Measurements from ENCODE around the gene FCSK. TPM values are rescaled to one million over a fixed set of nuclear protein-coding genes. Genes with fewer than 3 reads are reported as not detected.

The FCSK gene
- total RNA-seq, 2 donors from 2014 or later, result 31.3 to 38.8 TPM

DNA sequence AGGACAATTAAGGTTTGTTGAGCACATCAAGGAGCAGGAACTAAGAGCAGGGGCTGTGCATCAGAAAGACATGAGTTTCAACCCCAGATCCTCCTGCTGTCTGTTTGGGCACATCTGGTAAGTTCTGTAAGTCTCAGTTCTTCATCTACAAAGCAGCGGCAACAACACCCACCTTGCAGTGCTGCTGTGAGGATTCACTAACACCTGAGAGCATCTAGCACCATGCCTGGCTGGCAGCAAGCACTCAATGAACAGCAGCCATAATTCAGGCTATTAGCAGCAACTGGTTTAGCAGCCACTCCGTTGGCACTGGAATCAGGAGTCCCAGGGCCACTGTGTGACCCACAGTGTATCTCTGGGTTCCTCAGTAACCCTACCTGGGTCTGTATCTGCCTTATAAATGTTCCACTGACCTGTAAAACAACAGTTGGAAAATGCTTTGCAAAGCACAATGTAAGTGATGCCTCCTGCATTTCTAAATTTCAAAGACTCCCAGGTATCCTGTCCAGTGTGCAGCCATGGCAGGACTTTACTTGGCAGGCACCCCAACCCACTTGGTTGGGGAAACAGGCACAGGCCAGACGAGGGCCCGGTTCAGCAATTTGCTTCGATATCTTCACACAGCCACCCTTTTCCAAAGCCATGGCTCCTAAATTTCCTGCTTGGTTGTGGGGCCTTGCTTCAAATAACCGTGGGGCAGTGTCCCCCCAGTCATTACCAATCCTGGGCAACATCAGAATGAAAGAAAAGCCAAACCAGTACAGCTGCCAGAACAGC, 19.7 kb upstream of the FCSK start:
- DNase-seq, result no peak
- H3K4me1 ChIP-seq, result peaks cover 12% of the 10 kb centered on the region
- H3K27ac ChIP-seq, result no peak overlapping the region
- no peak overlapping the region for H3K4me3 ChIP-seq
- TF ChIP-seq, protein P1, sequence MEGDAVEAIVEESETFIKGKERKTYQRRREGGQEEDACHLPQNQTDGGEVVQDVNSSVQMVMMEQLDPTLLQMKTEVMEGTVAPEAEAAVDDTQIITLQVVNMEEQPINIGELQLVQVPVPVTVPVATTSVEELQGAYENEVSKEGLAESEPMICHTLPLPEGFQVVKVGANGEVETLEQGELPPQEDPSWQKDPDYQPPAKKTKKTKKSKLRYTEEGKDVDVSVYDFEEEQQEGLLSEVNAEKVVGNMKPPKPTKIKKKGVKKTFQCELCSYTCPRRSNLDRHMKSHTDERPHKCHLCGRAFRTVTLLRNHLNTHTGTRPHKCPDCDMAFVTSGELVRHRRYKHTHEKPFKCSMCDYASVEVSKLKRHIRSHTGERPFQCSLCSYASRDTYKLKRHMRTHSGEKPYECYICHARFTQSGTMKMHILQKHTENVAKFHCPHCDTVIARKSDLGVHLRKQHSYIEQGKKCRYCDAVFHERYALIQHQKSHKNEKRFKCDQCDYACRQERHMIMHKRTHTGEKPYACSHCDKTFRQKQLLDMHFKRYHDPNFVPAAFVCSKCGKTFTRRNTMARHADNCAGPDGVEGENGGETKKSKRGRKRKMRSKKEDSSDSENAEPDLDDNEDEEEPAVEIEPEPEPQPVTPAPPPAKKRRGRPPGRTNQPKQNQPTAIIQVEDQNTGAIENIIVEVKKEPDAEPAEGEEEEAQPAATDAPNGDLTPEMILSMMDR (IDR thresholded peaks at IDR 0.05), result no peak
- intact Hi-C loops (cut with DNase I), result no loop called here
- no peaks in the 10 kb centered on the region for H3K9me3 ChIP-seq
- H3K27me3 ChIP-seq, result no peaks in the 10 kb centered on the region
- H3K9ac ChIP-seq (ENCODE audit: low read depth in 2 of 2, low read length in 2 of 2), result no peak overlapping the region
- H3K36me3 ChIP-seq, result no peaks in the 10 kb centered on the region

DNA sequence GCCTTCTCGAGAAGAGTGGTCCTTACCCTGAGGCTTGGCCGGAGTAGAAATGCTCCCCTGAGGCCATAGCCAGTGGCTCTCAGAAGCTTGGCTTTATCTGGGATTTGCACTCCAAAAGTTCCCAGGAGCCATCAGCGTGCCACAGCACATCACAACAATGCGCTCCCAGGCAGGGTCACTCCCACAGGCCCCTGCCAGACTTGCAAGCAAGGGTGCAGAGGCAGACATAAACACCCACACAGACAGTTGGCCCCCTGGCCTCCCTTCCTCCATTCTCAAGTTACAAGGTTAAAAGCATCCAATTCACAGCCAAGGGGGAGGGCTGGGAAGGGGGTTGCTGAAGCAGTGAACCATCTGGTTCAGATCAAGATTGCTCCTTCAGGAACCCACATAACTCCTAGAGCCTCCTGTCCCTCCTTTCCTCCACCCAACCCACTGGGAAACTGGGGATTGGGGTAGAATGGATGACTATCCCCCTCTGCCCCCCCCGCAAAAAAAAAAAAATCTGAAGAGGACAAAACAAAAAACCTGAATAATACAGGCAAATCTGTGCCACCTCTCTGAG, 17.3 kb upstream of the FCSK start:
- peaks cover 3% of the 10 kb centered on the region for H3K4me1 ChIP-seq

DNA sequence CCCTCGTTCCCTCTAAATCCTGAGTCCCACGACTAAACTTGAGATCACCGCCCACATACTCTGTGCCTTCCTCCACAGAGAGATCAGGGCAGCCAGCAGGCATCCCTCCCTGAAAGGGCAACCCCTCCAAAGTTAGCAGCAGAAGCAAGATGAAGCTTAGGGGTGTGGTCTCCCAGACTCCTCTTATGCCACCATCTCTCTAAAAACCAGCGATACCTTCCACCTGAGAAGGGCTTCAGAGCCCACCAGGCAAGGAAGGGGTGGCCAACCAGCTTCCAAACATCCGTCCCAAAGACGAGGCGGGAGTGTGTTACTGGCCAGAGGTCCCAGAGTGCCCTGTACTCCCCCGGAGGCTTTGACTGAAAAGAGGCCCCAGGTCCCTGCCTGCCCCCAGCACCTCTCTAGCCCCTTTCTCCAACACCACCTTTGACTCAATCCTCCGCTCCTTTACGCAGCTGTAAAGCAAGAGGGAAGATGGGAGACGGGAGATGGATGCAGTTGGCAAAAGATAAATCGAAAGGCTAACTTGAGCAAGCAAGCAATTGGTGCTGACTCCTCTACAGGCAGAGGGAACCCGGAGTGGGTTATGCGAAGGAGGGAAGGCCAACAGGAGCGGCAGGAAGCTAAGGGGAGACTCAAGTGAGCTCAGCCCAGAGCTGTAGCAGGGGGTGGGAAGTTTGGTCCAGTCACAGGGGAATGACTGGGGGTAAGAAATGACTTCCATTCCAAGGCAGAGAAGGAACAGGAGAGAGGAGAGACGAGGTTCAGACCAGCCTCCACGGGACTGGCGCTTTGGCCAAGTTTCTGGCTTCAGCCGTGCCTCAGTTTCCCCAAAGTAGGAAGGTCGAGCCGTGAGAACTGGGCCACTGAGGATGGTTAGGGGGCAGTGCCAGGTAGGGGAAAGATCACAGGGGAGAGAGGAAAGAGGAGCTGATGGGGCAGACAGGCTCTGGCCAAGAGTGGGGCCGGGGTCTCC, 16.5 kb upstream of the FCSK start:
- peak overlapping the region; percentile 60 for H3K4me3 ChIP-seq
- H3K27me3 ChIP-seq, result no peaks in the 10 kb centered on the region
- H3K27ac ChIP-seq, result peak overlapping the region; percentile 52
- TF ChIP-seq, protein P1 (IDR thresholded peaks at IDR 0.05), result no peak
- H3K4me1 ChIP-seq, result peaks cover under 1% of the 10 kb centered on the region
- peak overlapping the region; percentile 37 to 59 for H3K9ac ChIP-seq (ENCODE audit: low read depth in 2 of 2, low read length in 2 of 2)
- H3K36me3 ChIP-seq, result no peaks in the 10 kb centered on the region
- no peak for DNase-seq
- no peaks in the 10 kb centered on the region for H3K9me3 ChIP-seq
- intact Hi-C loops (cut with DNase I), result no loop called here

More for the DNA sequence above, 17.3 kb upstream of the FCSK start:
- no peak for DNase-seq
- Histone ChIP-seq H3K4me3 (no peak overlapping the region), H3K9me3 (no peaks in the 10 kb centered on the region), H3K9ac (ENCODE audit: low read depth in 2 of 2, low read length in 2 of 2) (no peak overlapping the region), H3K27me3 (no peaks in the 10 kb centered on the region), H3K36me3 (no peaks in the 10 kb centered on the region), H3K27ac (no peak overlapping the region)
- TF ChIP-seq, protein P1 (IDR thresholded peaks at IDR 0.05), result no peak
- intact Hi-C loops (cut with DNase I), result no loop called here

DNA sequence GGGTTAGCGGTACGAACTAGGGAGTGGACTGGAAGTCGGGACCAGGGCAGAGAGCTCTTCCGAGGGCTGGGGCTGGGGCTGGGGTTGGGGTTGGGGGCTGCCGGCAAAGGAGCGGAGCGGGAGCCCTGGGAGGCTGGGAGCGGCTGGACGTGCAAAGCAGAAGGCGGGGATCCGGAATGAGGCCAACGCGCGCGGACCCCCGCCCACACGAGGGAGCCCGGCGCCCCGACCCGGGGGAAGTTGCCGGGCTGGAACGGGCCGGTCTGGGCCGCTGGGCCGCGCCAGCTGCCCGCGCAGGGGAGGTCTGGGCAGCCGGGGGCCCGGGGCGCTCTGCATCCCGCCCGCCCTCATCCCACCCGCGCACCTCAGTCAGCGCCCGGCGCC, 15.8 kb upstream of the FCSK start:
- no peak for DNase-seq
- intact Hi-C loops (cut with DNase I), result no loop called here

More for the DNA sequence above, 15.8 kb upstream of the FCSK start:
- no peaks in the 10 kb centered on the region for H3K27me3 ChIP-seq
- H3K9me3 ChIP-seq, result no peaks in the 10 kb centered on the region
- TF ChIP-seq, protein P1 (IDR thresholded peaks at IDR 0.05), result no peak
- peak overlapping the region; percentile 37 to 59 for H3K9ac ChIP-seq (ENCODE audit: low read depth in 2 of 2, low read length in 2 of 2)
- peak overlapping the region; percentile 60 for H3K4me3 ChIP-seq
- H3K27ac ChIP-seq, result peak overlapping the region; percentile 52
- H3K4me1 ChIP-seq, result no peaks in the 10 kb centered on the region
- H3K36me3 ChIP-seq, result no peaks in the 10 kb centered on the region
